RPMI7951 (cell line): ENCODE results near the gene NEU4. TPM values are rescaled to one million over a fixed set of nuclear protein-coding genes. Genes with fewer than 3 reads are reported as not detected.
"Not testable (repeated sequence)": the region's sequence is repeated elsewhere in the genome, so short reads cannot be mapped to it uniquely, and the experiment has no call there.

ENCODE experiments used
- DNase-seq: peaks from one replicate; pipeline ENCODE4 v3.0.0-alpha.2; 2012; ENCODE audit warnings: low read depth
- total RNA-seq: library from RNA; depleted of rRNA; stranded (reverse); fragments of >200 nt; shearing (Covaris generic); gene quantifications from 2 replicates; pipeline ENCODE4 v1.2.3, GENCODE V29; 2014; rRNA removed

The NEU4 gene, protein sequence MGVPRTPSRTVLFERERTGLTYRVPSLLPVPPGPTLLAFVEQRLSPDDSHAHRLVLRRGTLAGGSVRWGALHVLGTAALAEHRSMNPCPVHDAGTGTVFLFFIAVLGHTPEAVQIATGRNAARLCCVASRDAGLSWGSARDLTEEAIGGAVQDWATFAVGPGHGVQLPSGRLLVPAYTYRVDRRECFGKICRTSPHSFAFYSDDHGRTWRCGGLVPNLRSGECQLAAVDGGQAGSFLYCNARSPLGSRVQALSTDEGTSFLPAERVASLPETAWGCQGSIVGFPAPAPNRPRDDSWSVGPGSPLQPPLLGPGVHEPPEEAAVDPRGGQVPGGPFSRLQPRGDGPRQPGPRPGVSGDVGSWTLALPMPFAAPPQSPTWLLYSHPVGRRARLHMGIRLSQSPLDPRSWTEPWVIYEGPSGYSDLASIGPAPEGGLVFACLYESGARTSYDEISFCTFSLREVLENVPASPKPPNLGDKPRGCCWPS
- not detected in 2 replicates for total RNA-seq

DNA sequence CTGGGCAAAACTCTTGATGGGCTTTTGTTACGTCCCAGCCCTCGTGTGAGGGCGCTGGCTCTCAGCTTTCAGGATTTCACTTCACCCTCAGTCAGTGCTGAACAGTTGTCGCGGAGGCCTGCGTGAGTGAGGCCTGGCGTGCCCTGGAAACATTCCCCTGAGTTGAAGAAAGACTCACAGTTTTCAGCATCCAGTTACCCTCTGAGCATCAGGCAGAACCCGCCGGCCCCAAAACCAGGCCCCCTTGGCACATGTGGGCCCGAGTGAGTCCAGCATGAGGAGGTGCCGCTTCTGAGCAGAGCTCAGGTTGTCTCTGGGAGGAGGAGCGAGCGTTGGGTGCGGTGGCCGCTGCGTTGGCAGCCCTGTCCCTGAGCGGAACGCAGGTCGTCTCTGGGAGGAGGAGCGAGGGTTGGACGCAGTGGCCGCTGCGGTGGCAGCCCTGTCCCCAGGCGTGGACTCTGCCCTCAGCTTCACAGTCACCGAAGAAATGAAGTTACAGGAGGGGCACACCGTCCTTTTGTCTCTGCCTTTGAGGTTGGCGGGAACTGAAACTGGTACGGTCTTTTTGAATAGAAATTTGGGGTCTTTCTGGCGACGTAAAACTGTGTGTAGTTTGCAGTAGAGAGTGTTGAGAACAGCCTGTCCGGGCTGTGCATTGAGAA lies at the start of gene NEU4:
Gene NEU4 (plus strand): TSS at position 473 of the 662 bp plus-strand sequence. CDS start 5,292 bp downstream, outside the sequence.
- no peak for DNase-seq

DNA sequence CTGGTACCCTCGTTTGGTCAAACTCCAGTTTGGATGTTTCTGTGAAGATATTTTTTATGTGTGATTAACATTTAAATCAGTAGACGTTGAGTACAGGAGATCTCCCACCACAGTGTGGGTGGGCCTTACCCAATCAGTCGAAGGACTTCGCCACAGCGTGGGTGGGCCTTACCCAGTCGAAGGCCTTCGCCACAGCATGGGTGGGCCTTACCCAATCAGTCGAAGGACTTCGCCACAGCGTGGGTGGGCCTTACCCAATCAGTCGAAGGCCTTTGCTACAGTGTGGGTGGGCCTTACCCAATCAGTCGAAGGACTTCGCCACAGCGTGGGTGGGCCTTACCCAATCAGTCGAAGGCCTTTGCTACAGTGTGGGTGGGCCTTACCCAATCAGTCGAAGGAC lies 49.1 kb upstream of the NEU4 start:
- DNase-seq, result not testable (repeated sequence)

DNA sequence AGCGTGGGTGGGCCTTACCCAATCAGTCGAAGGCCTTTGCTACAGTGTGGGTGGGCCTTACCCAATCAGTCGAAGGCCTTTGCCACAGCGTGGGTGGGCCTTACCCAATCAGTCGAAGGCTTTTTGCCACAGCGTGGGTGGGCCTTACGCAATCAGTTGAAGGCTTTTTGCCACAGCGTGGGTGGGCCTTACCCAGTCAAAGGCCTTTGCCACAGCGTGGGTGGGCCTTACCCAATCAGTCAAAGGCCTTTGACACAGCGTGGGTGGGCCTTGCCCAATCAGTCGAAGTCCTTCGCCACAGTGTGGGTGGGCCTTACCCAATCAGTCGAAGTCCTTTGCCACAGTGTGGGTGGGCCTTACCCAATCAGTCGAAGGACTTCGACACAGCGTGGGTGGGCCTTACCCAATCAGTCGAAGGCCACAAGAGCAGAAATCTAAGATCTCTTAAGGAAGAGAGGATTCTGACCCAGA lies 48.7 kb upstream of the NEU4 start:
- DNase-seq, result no peak

DNA sequence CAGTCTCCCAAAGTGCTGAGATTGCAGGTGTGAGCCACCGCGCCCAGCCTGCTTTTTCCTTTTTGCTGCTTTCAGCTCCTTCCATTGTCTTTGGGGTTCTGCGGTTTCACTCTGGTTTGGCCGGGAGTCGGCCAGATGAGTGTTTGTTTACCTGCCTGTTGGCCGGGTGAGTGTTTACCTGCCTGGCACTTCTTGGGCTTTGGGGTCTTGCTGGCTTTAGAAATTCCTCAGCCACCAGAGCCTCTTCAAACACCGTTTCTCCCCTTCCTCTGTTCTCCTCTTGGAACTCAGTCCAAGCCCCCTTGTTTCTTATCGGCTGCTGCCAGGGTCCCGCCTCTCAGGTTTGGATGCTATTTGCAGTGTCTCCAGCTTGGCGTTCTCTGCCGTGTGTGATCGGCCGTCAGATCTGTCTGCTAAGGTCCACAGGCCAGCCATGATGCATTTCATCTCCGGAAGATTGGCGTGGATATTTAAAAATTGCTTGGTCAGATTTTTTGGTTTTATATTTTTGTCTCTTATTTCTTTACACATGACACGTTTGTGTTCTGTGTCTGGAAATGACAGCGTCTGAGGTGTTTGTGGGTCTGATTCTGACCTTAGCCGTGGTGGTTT lies 46.6 kb upstream of the NEU4 start:
- DNase-seq, result no peak

DNA sequence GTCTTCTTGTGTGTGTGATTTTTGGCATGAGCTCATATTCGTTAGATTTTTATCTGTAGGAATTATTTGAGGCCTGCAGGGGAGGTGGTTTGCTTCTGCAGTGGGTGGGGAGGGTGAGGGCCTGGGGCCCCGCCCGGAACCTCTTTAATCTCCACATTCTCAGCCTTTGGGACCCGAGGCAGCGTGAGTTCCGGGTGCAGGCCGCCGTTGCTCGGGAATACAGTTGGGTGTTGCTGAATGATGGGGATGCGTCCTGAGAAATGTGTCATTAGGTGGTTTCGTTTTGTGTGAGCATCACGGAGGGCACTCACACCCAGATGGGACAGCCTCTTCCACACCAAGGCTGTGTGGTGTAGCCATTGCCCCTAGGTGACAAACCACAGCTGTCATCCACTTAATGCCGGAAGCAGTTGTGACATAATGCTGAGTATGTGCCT lies 46.0 kb upstream of the NEU4 start:
- no peak for DNase-seq

DNA sequence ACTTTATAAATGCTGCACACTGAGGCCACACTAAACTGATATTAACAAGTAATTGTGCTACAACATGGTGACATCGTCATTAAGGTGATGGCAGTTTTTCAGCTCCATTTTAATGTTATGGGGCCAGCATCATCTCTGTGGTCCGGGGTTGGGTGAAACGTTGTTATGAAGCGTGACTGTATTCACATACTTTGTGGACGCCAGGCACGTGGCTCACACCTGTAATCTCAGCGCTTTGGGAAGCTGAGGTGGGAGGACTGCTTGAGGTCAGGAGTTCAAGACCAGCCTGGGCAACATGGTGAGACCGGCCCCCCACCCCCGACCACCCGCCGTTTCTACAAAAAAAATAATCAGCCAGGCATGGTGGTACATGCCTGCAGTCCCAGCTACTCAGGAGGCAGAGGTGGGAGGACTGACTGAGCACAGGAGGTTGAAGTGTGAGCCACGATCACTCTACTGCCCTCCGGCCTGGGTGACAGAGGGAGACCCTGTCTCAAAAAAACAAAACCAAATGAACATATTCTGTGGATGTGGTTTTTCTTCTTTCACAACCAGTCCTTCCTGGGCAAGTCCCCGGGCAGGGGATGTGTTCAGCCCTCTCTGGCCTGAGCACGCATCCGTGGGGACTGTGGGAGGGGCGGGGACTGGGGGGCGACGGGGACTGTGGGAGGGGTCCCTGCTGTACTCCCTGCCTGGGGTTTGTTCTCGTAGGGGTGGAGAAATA lies 45.3 kb upstream of the NEU4 start:
- DNase-seq, result no peak

DNA sequence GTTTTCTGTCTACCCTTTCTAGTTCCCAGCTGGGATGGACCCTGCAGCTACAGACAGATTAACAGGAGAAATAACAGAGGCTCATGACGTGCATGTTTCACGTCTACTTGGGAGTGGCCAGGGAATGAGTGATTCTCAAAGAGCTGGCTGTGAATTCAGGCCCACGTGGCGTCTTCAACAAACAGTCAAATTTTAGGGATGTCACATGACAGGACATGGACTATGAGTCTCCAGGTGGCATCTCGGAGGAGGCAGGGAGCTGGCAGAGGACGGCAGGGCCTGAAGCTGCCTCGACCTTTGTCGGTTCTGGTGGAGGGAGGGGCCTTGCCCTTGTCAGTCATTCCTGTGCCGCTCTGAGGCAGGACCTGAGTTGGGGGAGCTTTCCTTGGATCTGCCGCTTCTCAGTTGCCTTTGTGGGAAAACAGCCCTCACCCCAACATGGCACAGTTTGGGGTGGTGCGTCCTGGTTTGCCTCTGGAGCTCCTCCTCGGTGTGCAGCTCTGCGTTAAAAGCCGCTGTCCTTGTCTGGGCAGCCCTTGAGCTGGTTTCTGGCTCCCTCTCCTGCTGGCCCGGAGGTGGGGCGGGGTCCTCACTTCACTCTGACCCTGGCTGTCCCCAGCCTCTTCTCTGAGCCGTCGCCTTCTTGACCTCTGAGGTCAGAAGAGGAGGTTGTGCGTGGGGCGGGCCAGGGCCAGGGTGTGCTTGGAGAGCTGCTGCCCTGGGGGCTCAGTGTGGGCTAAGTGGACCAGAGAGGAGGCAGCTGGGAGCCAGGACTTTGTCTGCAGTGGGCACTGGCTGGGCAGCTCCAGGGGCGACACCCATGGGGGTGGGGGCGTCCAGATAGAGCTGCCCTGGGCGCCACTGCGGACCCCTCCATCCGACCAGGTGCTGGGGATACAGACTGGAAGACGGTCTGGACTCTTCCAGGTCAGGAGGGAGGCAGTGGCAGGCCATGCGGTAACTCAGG lies 44.4 kb upstream of the NEU4 start:
- DNase-seq, result no peak

DNA sequence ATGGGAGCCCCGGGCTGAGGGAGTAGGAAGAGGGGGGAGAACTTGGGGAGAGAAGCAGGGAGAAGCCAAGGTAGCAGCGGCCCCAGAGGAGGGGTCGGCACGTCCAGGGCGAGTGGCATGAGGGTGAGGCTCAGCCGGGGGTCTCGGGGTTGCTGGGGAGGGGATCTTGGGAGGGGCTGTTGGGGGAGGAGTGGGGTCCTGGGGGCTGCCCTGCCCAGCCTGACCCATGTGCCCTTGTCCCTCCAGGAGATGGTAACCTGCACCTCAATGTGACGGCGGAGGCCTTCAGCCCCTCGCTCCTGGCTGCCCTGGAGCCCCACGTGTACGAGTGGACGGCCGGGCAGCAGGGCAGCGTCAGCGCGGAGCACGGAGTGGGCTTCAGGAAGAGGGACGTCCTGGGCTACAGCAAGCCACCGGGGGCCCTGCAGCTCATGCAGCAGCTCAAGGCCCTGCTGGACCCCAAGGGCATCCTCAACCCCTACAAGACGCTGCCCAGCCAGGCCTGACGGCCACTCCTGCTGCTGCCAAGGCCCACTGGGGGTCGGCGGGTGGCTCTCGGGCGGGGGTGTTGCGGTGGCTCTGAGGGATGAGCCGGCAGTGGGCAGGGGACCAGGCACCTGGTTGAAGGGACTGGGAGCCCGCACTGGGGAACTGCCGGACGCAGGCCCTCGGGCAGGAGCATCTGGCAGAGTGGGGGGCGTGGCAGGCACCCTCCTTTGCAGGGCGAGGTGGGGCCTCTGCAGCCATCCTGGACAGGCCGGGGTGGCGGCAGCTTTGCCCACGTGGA lies 41.3 kb upstream of the NEU4 start:
- no peak for DNase-seq

DNA sequence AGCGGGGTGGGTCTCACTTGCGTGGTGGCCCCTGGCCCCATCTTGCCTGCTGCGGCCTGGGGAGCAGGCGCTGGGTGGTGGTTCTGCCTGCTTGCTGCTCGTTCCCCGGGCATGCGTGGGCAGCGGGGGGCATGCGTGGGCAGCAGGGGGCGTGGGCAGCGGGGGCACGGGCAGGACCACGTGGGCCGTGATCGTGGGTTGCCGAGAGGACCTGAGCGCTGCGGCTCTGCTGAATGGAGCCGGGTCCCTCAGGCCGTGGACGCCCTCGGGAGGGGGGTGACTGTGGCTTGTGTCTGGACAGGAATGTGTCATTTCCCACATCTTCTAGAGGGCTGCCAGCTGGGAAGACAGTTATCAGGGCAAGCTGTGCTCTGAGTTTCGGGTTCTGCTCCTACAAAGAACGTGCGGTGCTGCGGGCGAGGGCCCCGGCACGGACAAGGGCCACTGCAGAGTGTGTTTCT lies 40.7 kb upstream of the NEU4 start:
- DNase-seq, result no peak

DNA sequence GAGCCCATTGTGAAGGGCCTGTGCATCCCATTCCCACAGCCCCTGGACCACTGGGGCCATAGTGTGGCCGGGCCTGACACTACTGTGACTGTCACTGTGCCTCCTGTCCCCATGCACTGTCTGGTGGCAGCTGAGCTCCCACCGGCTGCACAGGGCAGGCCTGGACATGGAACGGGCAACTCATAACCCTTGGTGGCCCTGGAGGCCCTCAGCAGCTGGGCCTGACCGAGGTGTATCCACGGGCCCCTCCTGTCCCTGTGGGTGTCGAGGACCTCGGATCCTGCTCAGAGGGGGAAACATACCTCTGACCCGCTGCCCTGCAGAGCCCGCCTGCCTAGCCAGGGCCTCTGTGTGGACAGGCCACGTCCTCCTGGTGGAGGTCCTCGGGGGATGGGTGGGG lies 40.1 kb upstream of the NEU4 start:
- DNase-seq, result no peak

DNA sequence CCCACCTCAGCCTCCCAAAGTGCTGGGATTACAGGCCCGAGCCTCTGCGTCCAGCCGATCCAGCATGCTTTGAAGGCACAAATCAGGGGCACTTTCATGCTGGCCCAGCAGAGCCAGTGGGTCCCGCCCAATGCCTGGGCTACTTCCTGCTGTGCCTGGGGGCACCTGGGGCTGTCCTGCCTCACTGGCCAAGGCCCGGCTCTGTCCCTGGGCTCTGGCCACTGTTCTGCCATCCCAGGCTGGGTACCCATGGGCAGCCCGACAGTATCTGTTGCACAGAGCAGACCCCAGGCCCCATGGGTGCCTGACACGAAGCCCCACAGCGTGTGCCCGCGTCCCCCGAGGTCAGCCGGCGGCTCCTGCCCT lies 39.2 kb upstream of the NEU4 start:
- no peak for DNase-seq

DNA sequence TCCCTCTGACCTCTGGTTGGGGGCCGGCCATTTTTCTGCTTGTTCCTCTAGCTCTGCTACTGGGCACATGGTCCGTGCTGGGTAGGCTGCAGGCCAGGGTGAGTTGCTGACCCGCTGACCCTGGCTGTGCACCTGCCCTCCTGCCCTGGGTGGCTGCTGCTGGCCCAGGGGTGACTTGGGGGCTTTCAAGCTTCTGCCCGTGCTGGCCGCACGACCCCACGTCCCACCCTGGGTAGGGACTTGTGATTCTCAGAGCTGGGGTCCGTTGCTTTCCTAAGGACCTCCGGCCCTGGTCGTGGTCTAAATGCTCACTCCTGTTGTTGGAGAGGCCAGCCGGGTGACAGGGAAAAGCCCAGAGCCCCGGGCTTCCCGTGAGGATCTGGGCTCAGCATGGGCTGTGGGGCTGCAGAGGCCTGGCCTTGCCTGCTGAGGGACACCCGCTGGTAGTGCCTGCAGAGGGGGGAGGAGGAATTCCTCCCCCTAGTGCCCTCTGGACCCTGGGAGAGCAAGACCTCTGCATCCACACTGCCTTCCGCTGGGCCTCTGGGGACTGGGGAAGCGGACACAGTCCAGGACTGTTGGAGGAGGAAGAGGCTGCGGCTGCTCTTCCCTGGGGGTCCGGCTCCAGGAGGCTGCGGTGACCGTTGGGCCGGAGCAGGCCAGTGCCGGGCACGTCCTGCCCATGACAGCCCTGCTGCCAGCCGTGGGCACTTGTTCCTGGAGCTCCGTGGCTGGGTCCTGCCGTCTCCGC lies 38.6 kb upstream of the NEU4 start:
- DNase-seq, result no peak

DNA sequence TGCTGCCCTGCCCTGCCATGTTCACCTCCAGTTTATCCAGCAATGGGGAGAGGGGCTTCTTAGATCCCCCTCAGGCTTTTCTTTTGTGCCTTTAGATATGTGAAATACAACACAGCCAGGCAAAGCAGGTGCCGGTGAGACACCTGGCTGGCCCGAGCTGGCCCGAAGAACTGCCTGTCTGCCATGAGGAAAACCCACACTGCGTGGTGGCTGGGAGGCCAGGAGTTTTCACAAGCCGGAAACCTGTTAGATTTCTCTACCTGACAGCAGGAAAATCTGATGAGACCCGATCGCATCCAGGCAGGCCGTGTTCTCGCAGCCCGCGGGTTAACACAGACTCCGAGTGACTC lies 38.1 kb upstream of the NEU4 start:
- no peak for DNase-seq

DNA sequence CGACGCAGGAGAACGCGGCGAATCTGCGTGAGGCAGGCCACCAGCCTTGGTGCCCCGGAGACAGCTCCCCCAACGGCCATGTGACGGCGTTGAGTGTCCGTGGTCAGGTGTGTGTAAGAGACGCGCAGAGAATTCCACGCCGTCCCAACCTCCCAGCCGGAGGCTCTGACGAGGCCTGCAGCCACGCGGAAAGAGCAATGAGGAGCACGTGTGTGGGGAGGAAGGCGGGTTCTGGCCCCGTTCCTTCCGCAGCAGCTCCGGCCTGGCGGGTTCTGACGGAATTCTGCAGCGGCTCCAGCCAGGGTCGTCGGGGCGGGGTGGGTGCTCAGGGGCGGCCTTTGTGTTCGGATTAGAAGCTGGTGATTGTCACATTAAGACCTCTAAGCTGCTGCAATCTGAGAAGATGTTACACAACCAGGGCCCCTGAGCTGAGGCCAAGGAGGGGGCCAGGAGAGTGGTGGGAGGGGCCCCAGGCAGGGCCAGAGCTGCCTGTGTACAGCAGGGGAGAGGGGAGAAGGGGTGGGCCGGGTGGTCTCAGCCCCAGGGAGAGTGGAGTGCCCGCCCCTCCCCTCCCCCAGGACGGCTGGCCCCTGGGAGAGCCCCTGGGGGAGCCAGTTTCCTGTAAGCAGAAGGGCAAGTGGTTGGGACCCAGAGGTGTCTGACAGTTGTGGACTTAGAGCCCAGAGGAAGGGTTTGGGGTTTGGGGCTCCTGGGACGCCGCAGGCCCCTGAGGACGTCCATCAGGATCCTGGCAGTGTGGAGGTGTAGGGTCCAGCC lies 37.5 kb upstream of the NEU4 start:
- no peak for DNase-seq

DNA sequence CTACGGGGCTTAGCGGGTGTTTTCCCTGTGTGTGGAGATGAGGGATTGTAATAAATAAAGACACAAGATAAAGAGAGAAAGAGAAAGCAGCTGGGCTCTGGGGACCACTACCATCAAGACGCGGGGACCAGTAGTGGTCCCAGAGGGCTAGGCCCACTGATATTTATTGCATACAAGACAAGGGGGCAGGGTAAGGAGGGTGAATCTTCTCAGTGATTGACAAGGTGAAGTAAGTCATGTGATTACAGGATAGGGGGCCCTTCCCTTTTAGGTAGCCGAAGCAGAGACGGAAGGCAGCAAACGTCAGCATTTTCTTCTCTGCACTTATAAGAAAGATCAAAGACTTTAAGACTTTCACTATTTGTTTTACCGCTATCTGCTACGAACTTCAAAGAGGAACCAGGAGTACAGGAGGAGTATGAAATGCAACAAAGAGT lies 36.9 kb upstream of the NEU4 start:
- DNase-seq, result no peak

DNA sequence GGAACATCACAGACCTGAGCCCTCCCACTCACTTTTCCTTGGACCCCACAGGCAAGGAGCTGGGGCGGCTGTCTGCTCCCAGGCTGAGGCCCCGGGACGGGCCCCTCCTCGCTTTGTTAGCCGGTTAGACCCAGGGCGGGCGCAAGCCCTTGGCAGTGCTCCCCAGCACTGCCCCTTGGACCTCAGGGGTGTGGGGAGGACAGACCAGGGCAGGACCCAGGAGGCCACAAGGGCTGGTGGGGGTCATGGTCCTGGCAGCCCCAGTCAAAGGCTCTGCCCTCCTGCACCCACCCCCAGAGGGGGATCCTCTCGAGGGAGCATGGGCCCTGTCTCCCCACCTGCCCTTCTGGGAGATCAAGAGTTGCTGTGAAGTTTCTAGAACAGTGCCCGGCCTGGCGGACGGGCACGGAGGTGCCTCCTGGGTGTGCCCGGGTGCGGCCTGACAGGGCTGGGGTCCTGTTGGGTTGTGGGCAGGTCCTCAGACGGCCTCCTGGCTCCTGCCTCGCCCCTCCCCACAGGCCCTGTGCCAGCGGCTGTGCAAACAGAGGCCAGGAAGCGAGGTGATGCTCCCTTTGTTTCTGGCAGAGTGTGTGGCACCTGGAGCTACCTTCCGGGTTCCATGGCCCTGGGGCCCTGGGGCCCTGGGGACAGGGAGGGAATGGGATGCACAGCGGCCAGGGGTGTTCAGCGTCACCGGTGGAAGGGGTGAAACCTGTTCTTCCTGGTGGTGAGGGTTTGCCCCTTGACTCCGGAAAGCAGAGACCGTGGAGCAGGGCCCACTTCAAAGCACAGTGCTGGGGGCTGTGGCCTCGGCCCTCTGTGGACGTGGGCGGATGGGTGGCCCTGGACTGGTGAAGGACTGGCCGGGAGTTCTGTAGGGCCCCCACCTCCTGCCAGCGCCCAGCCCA lies 35.2 kb upstream of the NEU4 start:
- DNase-seq, result no peak
